ENCODE measurements around the gene RNF144A.
A peak's percentile ranks its signal among the peaks of the same experiment; 100 is the strongest.

The RNF144A gene

DNA sequence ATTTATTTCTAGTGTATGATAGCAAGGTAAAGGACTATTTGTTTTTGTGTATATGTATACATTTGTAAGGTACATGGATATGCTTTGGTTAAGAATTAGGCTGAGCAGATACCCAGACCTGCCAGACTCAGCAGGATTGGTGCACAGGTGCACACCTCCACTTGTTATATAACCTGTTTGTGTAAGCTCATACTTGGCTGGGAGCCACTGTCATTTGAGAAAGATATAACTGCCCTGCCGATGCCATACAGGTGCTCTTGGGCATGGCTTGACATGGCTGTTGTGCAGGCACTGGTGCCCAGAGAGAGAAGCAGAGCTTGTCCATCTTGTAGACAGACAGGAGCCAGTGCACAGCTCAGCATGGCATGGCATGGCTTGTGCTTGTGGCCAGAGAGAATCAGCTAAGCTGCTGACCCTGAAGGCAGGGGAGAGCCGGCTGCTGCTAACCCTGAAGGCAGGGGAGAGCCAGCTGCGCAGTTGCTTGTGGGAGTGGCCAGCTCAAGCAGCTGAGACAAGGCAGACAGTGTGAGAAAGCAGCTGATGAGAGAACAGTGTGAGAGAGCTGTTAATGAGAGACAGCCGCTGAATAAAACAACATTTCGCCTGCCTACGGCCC is 136.5 kb downstream of the RNF144A start:
- Histone ChIP-seq H3K4me3 (ENCODE audit: low read length, poor library complexity, severe bottlenecking) (no peak overlapping the region), H4K20me1 (ENCODE audit: insufficient read depth, low read length, poor library complexity, severe bottlenecking) (no peaks in the 10 kb centered on the region), H3K9me3 (ENCODE audit: insufficient read depth, low read depth, low read length) (no peaks in the 10 kb centered on the region), H3K9ac (ENCODE audit: low read depth, low read length, poor library complexity, severe bottlenecking) (no peak overlapping the region), H2AFZ (ENCODE audit: low read length) (no peak overlapping the region), H3K27me3 (ENCODE audit: insufficient read depth, low read length, poor library complexity, severe bottlenecking) (no peaks in the 10 kb centered on the region), H3F3A (ENCODE audit: low read depth) (peaks cover 6% of the 10 kb centered on the region; the same call in 1 of the 2 replicates), H3K79me2 (ENCODE audit: insufficient read depth, low read length) (no peaks in the 10 kb centered on the region), H3K4me2 (ENCODE audit: low read depth, low read length, poor library complexity, severe bottlenecking) (no peak overlapping the region), H3K9me2 (replicated peaks; ENCODE audit: low read depth, low read length) (no peaks in the 10 kb centered on the region), H3K4me1 (ENCODE audit: insufficient read depth, low read length, poor library complexity, severe bottlenecking) (peaks cover 51% of the 10 kb centered on the region), H3K36me3 (ENCODE audit: insufficient read depth, low read length) (no peaks in the 10 kb centered on the region)
- TF ChIP-seq, protein P1, sequence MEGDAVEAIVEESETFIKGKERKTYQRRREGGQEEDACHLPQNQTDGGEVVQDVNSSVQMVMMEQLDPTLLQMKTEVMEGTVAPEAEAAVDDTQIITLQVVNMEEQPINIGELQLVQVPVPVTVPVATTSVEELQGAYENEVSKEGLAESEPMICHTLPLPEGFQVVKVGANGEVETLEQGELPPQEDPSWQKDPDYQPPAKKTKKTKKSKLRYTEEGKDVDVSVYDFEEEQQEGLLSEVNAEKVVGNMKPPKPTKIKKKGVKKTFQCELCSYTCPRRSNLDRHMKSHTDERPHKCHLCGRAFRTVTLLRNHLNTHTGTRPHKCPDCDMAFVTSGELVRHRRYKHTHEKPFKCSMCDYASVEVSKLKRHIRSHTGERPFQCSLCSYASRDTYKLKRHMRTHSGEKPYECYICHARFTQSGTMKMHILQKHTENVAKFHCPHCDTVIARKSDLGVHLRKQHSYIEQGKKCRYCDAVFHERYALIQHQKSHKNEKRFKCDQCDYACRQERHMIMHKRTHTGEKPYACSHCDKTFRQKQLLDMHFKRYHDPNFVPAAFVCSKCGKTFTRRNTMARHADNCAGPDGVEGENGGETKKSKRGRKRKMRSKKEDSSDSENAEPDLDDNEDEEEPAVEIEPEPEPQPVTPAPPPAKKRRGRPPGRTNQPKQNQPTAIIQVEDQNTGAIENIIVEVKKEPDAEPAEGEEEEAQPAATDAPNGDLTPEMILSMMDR (conservative IDR thresholded peaks at IDR 0.05; ENCODE audit: low read length), result no peak
- TF ChIP-seq EZH2phosphoT487 (IDR thresholded peaks at IDR 0.05; ENCODE audit: borderline replicate concordance), result no peak

DNA sequence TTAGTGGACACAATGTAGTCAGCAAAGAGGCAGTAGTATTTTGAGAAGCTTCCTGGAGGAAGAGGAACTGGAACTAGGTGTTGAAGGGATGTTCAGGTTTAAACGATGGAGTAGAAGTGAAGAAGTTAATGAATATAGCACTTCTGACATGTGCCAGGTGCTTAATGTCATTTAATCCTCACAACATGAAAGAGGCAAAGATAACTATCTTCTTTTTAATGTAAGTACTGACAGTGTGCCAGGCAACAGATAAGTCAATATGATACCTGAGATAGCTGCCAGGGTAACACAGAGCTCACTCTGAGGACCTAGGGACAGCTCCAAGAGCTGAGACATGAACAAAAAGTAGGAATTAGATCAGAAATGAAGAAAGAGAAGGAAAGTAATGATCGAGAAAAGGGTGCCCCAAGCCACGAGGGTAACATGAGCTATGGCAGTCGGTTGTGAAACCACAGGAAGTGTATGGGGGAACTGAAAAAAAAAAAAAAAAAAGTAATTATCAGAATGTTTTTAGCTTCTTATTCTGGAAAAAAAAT is 140.7 kb downstream of the RNF144A start:
- no peaks in the 10 kb centered on the region for H3K36me3 ChIP-seq (ENCODE audit: insufficient read depth, low read length)
- H3F3A ChIP-seq (ENCODE audit: low read depth), result peaks cover 7% of the 10 kb centered on the region; the same call in 1 of the 2 replicates
- no peaks in the 10 kb centered on the region for H3K9me2 ChIP-seq (replicated peaks; ENCODE audit: low read depth, low read length)
- peak overlapping the region; percentile 77 for H2AFZ ChIP-seq (ENCODE audit: low read length)
- H3K9ac ChIP-seq (ENCODE audit: low read depth, low read length, poor library complexity, severe bottlenecking), result peak overlapping the region; percentile 67
- H3K4me1 ChIP-seq (ENCODE audit: insufficient read depth, low read length, poor library complexity, severe bottlenecking), result peaks cover 60% of the 10 kb centered on the region
- TF ChIP-seq EZH2phosphoT487 (IDR thresholded peaks at IDR 0.05; ENCODE audit: borderline replicate concordance), result no peak
- TF ChIP-seq, protein P1 (conservative IDR thresholded peaks at IDR 0.05; ENCODE audit: low read length), result no peak
- H4K20me1 ChIP-seq (ENCODE audit: insufficient read depth, low read length, poor library complexity, severe bottlenecking), result no peaks in the 10 kb centered on the region
- H3K4me3 ChIP-seq (ENCODE audit: low read length, poor library complexity, severe bottlenecking), result peak overlapping the region; percentile 68
- H3K9me3 ChIP-seq (ENCODE audit: insufficient read depth, low read depth, low read length), result no peaks in the 10 kb centered on the region
- peak overlapping the region; percentile 82 for H3K4me2 ChIP-seq (ENCODE audit: low read depth, low read length, poor library complexity, severe bottlenecking)
- H3K79me2 ChIP-seq (ENCODE audit: insufficient read depth, low read length), result no peaks in the 10 kb centered on the region
- H3K27me3 ChIP-seq (ENCODE audit: insufficient read depth, low read length, poor library complexity, severe bottlenecking), result no peaks in the 10 kb centered on the region

DNA sequence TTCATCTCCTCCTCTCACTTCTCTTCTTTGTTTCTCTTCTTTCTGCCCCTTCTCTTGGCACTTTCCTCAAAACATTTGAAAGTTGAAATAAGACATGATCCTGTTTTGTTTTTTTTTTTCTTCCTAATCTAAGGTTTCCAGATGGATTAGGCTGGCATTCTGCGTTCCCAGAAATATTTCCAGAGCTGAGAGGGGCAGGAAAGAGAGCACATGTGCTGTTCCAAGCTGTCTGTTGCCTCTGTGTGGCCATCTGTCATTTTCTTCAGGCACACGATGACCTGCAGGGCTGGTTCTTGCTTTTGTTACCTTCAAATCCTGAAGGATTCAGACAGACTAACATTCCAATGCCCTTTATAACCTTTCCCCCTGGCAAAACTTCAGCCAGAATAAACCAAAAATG is 142.9 kb downstream of the RNF144A start:
- no peak overlapping the region for H2AFZ ChIP-seq (ENCODE audit: low read length)
- H3K9me3 ChIP-seq (ENCODE audit: insufficient read depth, low read depth, low read length), result no peaks in the 10 kb centered on the region
- TF ChIP-seq, protein P1 (conservative IDR thresholded peaks at IDR 0.05; ENCODE audit: low read length), result no peak
- no peak for TF ChIP-seq EZH2phosphoT487 (IDR thresholded peaks at IDR 0.05; ENCODE audit: borderline replicate concordance)
- no peaks in the 10 kb centered on the region for H3K36me3 ChIP-seq (ENCODE audit: insufficient read depth, low read length)
- H3K9ac ChIP-seq (ENCODE audit: low read depth, low read length, poor library complexity, severe bottlenecking), result peak overlapping the region; percentile 41
- peaks cover 7% of the 10 kb centered on the region; the same call in 1 of the 2 replicates for H3F3A ChIP-seq (ENCODE audit: low read depth)
- H3K79me2 ChIP-seq (ENCODE audit: insufficient read depth, low read length), result no peaks in the 10 kb centered on the region
- H3K4me3 ChIP-seq (ENCODE audit: low read length, poor library complexity, severe bottlenecking), result peak overlapping the region; percentile 68
- H4K20me1 ChIP-seq (ENCODE audit: insufficient read depth, low read length, poor library complexity, severe bottlenecking), result no peaks in the 10 kb centered on the region
- peaks cover 53% of the 10 kb centered on the region for H3K4me1 ChIP-seq (ENCODE audit: insufficient read depth, low read length, poor library complexity, severe bottlenecking)
- no peaks in the 10 kb centered on the region for H3K27me3 ChIP-seq (ENCODE audit: insufficient read depth, low read length, poor library complexity, severe bottlenecking)
- peak overlapping the region; percentile 82 for H3K4me2 ChIP-seq (ENCODE audit: low read depth, low read length, poor library complexity, severe bottlenecking)
- H3K9me2 ChIP-seq (replicated peaks; ENCODE audit: low read depth, low read length), result no peaks in the 10 kb centered on the region
